Chondrocyte (in vitro differentiated cells): ENCODE results near the gene SINHCAF. TPM values are rescaled to one million over a fixed set of nuclear protein-coding genes. Genes with fewer than 3 reads are reported as not detected.

ENCODE experiments used
- DNase-seq: peaks from one replicate; pipeline ENCODE4 v3.0.0; 2021; ENCODE audit warnings: mixed read lengths, low spot score
- H3K27ac Mint-ChIP-seq: one replicate; pipeline ENCODE4 v1.8.0; 2021; ENCODE audit warnings: mild to moderate bottlenecking, moderate library complexity, mixed read lengths; ENCODE audit not compliant: unreplicated experiment
- H3K27me3 Mint-ChIP-seq: 2 replicates; pipeline ENCODE4 v1.8.0; 2021; ENCODE audit warnings: low read depth, mixed read lengths
- H3K36me3 Mint-ChIP-seq: 2 replicates; pipeline ENCODE4 v1.8.0; 2021; ENCODE audit warnings: low read depth, mixed read lengths
- H3K4me1 Mint-ChIP-seq: 2 replicates; pipeline ENCODE4 v1.8.0; 2021; ENCODE audit warnings: low read depth, mild to moderate bottlenecking, mixed read lengths
- H3K4me3 Mint-ChIP-seq: one replicate; pipeline ENCODE4 v1.8.0; 2021; ENCODE audit warnings: mild to moderate bottlenecking, moderate library complexity, mixed read lengths; ENCODE audit not compliant: unreplicated experiment
- H3K9me3 Mint-ChIP-seq: 2 replicates; pipeline ENCODE4 v1.8.0; 2021; ENCODE audit warnings: low read depth, mixed read lengths
- CTCF ChIP-seq: fragments of 200-600 bp; sonication (generic); IDR thresholded peaks from 2 replicates; pipeline ENCODE4 v1.5.0; 2021; ENCODE audit warnings: antibody characterized with exemption, mild to moderate bottlenecking, moderate library complexity
- total RNA-seq: library from RNA; stranded (reverse); gene quantifications from 3 replicates; pipeline ENCODE4 v1.2.1, GENCODE V29; 2021

Gene SINHCAF
- total RNA-seq, 1 donor from 2014 or later = 32.5 TPM

GRCh38 chr12:31317471-31318395 is 8.2 kb downstream of the SINHCAF start:
- no peaks in the 10 kb centered on the region for H3K9me3 Mint-ChIP-seq
- H3K27me3 Mint-ChIP-seq = no peaks in the 10 kb centered on the region
- no peak for DNase-seq
- H3K4me1 Mint-ChIP-seq = peaks cover 54% of the 10 kb centered on the region
- no peaks in the 10 kb centered on the region for H3K36me3 Mint-ChIP-seq
- no peak for TF ChIP-seq CTCF
- peak overlapping the region; percentile 50 for H3K4me3 Mint-ChIP-seq
- peak overlapping the region; percentile 18 for H3K27ac Mint-ChIP-seq

GRCh38 chr12:31316891-31317290 is 9.1 kb downstream of the SINHCAF start:
- no peak for DNase-seq
- Mint-ChIP-seq H3K4me1 (peaks cover 46% of the 10 kb centered on the region), H3K9me3 (no peaks in the 10 kb centered on the region), H3K27ac (peak overlapping the region; percentile 35), H3K36me3 (no peaks in the 10 kb centered on the region), H3K27me3 (no peaks in the 10 kb centered on the region), H3K4me3 (peak overlapping the region; percentile 50)
- no peak for TF ChIP-seq CTCF

GRCh38 chr12:31315784-31316465 is 10.0 kb downstream of the SINHCAF start:
- Mint-ChIP-seq H3K36me3 (no peaks in the 10 kb centered on the region), H3K4me3 (no peak overlapping the region), H3K27me3 (no peaks in the 10 kb centered on the region), H3K4me1 (peaks cover 36% of the 10 kb centered on the region), H3K9me3 (no peaks in the 10 kb centered on the region), H3K27ac (no peak overlapping the region)
- no peak for DNase-seq
- TF ChIP-seq CTCF = no peak

GRCh38 chr12:31315044-31315715 is 10.8 kb downstream of the SINHCAF start:
- no peak overlapping the region for H3K4me3 Mint-ChIP-seq

More at GRCh38 chr12:31315044-31315715, 10.8 kb downstream of the SINHCAF start:
- H3K36me3 Mint-ChIP-seq = no peaks in the 10 kb centered on the region
- no peaks in the 10 kb centered on the region for H3K27me3 Mint-ChIP-seq
- peaks cover 32% of the 10 kb centered on the region for H3K4me1 Mint-ChIP-seq
- no peak for TF ChIP-seq CTCF
- H3K27ac Mint-ChIP-seq = no peak overlapping the region
- DNase-seq = no peak
- H3K9me3 Mint-ChIP-seq = no peaks in the 10 kb centered on the region
